K562 (cell line): ENCODE data around the gene CARM1. TPM values are rescaled to one million over a fixed set of nuclear protein-coding genes. Genes with fewer than 3 reads are reported as not detected.

ENCODE experiments used
- CREB1 ChIP-seq, 2 experiments: sonication (generic) in 1 of 2; formaldehyde crosslinking in 1 of 2; IDR thresholded peaks; 2 replicates each; pipeline versions ENCODE4 v1.6.1 to v1.8.0; 2012 to 2022; ENCODE audit warnings: inconsistent platforms in 1 of 2, mild to moderate bottlenecking in 1 of 2, missing genetic modification reagents in 1 of 2, moderate library complexity in 1 of 2
- FOXJ3 ChIP-seq: sonication (generic); formaldehyde crosslinking; IDR thresholded peaks from 2 replicates; pipeline ENCODE4 v1.4.0; 2020; ENCODE audit warnings: mild to moderate bottlenecking, missing genetic modification reagents
- FOXP1 ChIP-seq: sonication (generic); formaldehyde crosslinking; IDR thresholded peaks from 2 replicates; pipeline ENCODE4 v1.8.0; 2022; ENCODE audit warnings: mild to moderate bottlenecking, missing genetic modification reagents
- GTF2E2 ChIP-seq: fragments of 200-800 bp; sonication (Bioruptor generic); IDR thresholded peaks from 2 replicates; pipeline ENCODE4 v1.6.1; 2016; ENCODE audit warnings: missing genetic modification characterization, missing compliant biosample characterization
- ILK ChIP-seq: fragments of 450-650 bp; IDR thresholded peaks from 2 replicates; pipeline ENCODE4 v1.6.1; 2016; ENCODE audit warnings: missing genetic modification characterization, low read depth, mild to moderate bottlenecking, missing compliant biosample characterization, moderate library complexity, borderline replicate concordance
- L3MBTL2 ChIP-seq: fragments of 450-650 bp; IDR thresholded peaks from 2 replicates; pipeline ENCODE4 v1.6.1; 2016; ENCODE audit warnings: mild to moderate bottlenecking, moderate library complexity
- MCM2 ChIP-seq: fragments of 450-650 bp; IDR thresholded peaks from 2 replicates; pipeline ENCODE4 v1.6.1; 2017; ENCODE audit warnings: low read depth, mild to moderate bottlenecking
- MLX ChIP-seq, 2 experiments: fragments of 450-650 bp in 1 of 2; sonication (generic) in 1 of 2; formaldehyde crosslinking; conservative IDR thresholded peaks; 2 replicates each; pipeline versions ENCODE4 v1.4.0 to v1.8.1; 2020 to 2022; ENCODE audit warnings: mild to moderate bottlenecking in 1 of 2, missing genetic modification reagents in 1 of 2
- NCOR1 ChIP-seq: fragments of 450-650 bp; IDR thresholded peaks from 2 replicates; pipeline ENCODE4 v1.6.1; 2016; ENCODE audit warnings: mild to moderate bottlenecking, moderate library complexity
- NEUROD1 ChIP-seq: fragments of 150-350 bp; IDR thresholded peaks from 2 replicates; pipeline ENCODE4 v1.6.1; 2014; ENCODE audit warnings: borderline replicate concordance, low read length, low read depth; ENCODE audit not compliant: partially characterized antibody
- NFYB ChIP-seq: IDR thresholded peaks from 2 replicates; pipeline ENCODE4 v1.6.1; 2011; ENCODE audit warnings: mild to moderate bottlenecking, moderate library complexity; ENCODE audit not compliant: insufficient read length; ENCODE audit errors: extremely low read depth
- RBFOX2 ChIP-seq: fragments of 200-400 bp; formaldehyde crosslinking; IDR thresholded peaks from 2 replicates; pipeline ENCODE4 v1.6.1; 2017; ENCODE audit warnings: low read depth, mild to moderate bottlenecking, low read length, moderate library complexity
- TCF7 ChIP-seq: sonication (generic); IDR thresholded peaks from 2 replicates; pipeline ENCODE4 v1.6.1; 2016; ENCODE audit warnings: antibody characterized with exemption, borderline replicate concordance
- ZFPM2 ChIP-seq: fragments of 250-450 bp; sonication (Bioruptor Pico); IDR thresholded peaks from 2 replicates; pipeline ENCODE4 v1.5.1; 2022; ENCODE audit warnings: mild to moderate bottlenecking
- ZNF3 ChIP-seq: fragments of 250-450 bp; sonication (Bioruptor Pico); IDR thresholded peaks from 2 replicates; pipeline ENCODE4 v1.5.0; 2021; ENCODE audit warnings: mild to moderate bottlenecking, moderate library complexity
- ZNF76 ChIP-seq: fragments of 250-450 bp; sonication (Bioruptor Pico); IDR thresholded peaks from 2 replicates; pipeline ENCODE4 v1.4.0; 2020; ENCODE audit warnings: mild to moderate bottlenecking, moderate library complexity, borderline replicate concordance
- ZNF830 ChIP-seq: fragments of 250-450 bp; sonication (Bioruptor Pico); IDR thresholded peaks from 2 replicates; pipeline ENCODE4 v1.5.0; 2021; ENCODE audit warnings: mild to moderate bottlenecking
- polyA plus RNA-seq, 8 experiments: library from polyadenylated mRNA; depleted of rRNA in 4 of 8; stranded (reverse) in 5 of 8; unstranded in 3 of 8; fragments of >200 nt; fragmentation: Nextera tagmentation in 2 of 8; fragmentation: Illumina TruSeq in 1 of 8; extraction: Ambion mirVana in 2 of 8; extraction: Trizol in 1 of 8; gene quantifications; 2 replicates each; pipeline versions ENCODE4 v1.2.1 to v1.2.3, GENCODE V29; 2011 to 2014; ENCODE audit warnings: inconsistent platforms in 1 of 8, missing spikeins in 1 of 8
- total RNA-seq, 7 experiments: library from RNA; depleted of rRNA in 6 of 7; stranded (reverse); fragments of >200 nt in 6 of 7; fragmentation: Illumina TruSeq in 2 of 7; extraction: Trizol in 2 of 7; gene quantifications; 2 replicates each; pipeline versions ENCODE4 v1.2.1 to v1.2.3, GENCODE V29; 2011 to 2021; ENCODE audit warnings: low replicate concordance in 1 of 7
- TF ChIP-seq, protein P1 (sequence below): sonication (generic); formaldehyde crosslinking; IDR thresholded peaks from 2 replicates; pipeline ENCODE4 v1.8.0; 2022; ENCODE audit warnings: mild to moderate bottlenecking, missing genetic modification reagents
- TF ChIP-seq, protein P2 (sequence below): fragments of 450-650 bp; formaldehyde crosslinking; IDR thresholded peaks from 2 replicates; pipeline ENCODE4 v1.4.0; 2020; ENCODE audit warnings: mild to moderate bottlenecking
- TF ChIP-seq, protein P3 (sequence below): fragments of 250-450 bp; sonication (Bioruptor Pico); IDR thresholded peaks from 2 replicates; pipeline ENCODE4 v1.5.0; 2020; ENCODE audit warnings: mild to moderate bottlenecking

Gene CARM1
- total and polyA plus RNA-seq, 9 of the 15 experiments (the other 6 are each of a cell fraction or from before 2014, with no cell fraction given): 0.36 to 86.0 (median 29.7) TPM

DNA sequence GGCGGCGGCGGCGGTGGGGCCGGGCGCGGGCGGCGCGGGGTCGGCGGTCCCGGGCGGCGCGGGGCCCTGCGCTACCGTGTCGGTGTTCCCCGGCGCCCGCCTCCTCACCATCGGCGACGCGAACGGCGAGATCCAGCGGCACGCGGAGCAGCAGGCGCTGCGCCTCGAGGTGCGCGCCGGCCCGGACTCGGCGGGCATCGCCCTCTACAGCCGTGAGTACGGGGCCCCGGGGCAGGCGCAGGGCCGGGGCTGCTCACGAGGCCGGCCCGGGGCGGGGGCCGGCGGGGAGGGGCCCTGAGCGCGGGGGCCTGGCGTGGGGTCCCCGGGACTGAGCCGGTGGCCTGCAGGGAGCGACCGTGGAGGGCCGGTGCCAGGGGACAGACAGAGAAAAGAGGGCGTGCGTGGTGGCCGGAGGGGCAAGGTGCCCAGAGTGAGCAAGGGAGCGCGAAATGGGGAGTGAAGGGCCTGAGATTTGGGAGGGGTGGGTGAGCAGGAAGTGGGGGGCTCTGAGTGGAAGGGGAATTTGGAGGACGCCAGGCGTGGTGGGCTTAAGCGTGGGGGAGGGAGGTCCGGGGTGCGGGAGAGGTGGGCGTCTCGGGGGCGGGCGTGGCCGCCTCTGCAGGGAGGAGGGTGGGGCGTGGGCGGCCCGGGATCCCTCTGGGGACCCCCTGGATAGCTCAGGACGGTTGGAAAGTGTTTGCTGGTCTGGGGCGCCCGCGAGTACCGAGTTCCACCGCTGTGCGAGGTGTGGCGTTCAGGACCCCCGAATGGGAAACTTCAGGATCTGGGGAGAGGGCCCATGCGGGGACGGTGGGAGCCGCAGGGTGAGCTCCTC lies 575 bp downstream of the CARM1 start (continued):
- TF ChIP-seq, protein P1, sequence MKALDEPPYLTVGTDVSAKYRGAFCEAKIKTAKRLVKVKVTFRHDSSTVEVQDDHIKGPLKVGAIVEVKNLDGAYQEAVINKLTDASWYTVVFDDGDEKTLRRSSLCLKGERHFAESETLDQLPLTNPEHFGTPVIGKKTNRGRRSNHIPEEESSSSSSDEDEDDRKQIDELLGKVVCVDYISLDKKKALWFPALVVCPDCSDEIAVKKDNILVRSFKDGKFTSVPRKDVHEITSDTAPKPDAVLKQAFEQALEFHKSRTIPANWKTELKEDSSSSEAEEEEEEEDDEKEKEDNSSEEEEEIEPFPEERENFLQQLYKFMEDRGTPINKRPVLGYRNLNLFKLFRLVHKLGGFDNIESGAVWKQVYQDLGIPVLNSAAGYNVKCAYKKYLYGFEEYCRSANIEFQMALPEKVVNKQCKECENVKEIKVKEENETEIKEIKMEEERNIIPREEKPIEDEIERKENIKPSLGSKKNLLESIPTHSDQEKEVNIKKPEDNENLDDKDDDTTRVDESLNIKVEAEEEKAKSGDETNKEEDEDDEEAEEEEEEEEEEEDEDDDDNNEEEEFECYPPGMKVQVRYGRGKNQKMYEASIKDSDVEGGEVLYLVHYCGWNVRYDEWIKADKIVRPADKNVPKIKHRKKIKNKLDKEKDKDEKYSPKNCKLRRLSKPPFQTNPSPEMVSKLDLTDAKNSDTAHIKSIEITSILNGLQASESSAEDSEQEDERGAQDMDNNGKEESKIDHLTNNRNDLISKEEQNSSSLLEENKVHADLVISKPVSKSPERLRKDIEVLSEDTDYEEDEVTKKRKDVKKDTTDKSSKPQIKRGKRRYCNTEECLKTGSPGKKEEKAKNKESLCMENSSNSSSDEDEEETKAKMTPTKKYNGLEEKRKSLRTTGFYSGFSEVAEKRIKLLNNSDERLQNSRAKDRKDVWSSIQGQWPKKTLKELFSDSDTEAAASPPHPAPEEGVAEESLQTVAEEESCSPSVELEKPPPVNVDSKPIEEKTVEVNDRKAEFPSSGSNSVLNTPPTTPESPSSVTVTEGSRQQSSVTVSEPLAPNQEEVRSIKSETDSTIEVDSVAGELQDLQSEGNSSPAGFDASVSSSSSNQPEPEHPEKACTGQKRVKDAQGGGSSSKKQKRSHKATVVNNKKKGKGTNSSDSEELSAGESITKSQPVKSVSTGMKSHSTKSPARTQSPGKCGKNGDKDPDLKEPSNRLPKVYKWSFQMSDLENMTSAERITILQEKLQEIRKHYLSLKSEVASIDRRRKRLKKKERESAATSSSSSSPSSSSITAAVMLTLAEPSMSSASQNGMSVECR (CRISPR knock-in tag): peak; percentile 58
- TF ChIP-seq, protein P2, sequence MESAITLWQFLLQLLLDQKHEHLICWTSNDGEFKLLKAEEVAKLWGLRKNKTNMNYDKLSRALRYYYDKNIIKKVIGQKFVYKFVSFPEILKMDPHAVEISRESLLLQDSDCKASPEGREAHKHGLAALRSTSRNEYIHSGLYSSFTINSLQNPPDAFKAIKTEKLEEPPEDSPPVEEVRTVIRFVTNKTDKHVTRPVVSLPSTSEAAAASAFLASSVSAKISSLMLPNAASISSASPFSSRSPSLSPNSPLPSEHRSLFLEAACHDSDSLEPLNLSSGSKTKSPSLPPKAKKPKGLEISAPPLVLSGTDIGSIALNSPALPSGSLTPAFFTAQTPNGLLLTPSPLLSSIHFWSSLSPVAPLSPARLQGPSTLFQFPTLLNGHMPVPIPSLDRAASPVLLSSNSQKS: no peak
- no peak for TF ChIP-seq NCOR1
- TF ChIP-seq RBFOX2: peak; percentile 53
- TF ChIP-seq CREB1 (IDR thresholded peaks at IDR 0.05): no peak
- no peak for TF ChIP-seq CREB1 (CRISPR knock-in tag; IDR thresholded peaks at IDR 0.05)
- TF ChIP-seq ZNF830 (CRISPR knock-in tag): no peak
- TF ChIP-seq, protein P3, sequence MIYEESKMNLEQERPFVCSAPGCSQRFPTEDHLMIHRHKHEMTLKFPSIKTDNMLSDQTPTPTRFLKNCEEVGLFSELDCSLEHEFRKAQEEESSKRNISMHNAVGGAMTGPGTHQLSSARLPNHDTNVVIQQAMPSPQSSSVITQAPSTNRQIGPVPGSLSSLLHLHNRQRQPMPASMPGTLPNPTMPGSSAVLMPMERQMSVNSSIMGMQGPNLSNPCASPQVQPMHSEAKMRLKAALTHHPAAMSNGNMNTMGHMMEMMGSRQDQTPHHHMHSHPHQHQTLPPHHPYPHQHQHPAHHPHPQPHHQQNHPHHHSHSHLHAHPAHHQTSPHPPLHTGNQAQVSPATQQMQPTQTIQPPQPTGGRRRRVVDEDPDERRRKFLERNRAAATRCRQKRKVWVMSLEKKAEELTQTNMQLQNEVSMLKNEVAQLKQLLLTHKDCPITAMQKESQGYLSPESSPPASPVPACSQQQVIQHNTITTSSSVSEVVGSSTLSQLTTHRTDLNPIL: no peak
- no peak for TF ChIP-seq MCM2
- TF ChIP-seq ZNF3 (CRISPR knock-in tag): no peak
- no peak for TF ChIP-seq GTF2E2 (tag)
- TF ChIP-seq NEUROD1: no peak
- TF ChIP-seq MLX (CRISPR knock-in tag; conservative IDR thresholded peaks at IDR 0.05): no peak
- TF ChIP-seq TCF7: no peak
- no peak for TF ChIP-seq ILK (tag)
- no peak for TF ChIP-seq NFYB
- no peak for TF ChIP-seq ZNF76 (CRISPR knock-in tag)
- peak; percentile 43; the same call in 1 of the 2 replicates for TF ChIP-seq L3MBTL2
- TF ChIP-seq FOXP1: peak; percentile 65; the same call in 1 of the 2 replicates
- no peak for TF ChIP-seq FOXJ3 (CRISPR knock-in tag)
- TF ChIP-seq ZFPM2 (CRISPR knock-in tag): no peak
